Measurements from ENCODE around the gene ALOXE3.

The ALOXE3 gene

GRCh38 chr17:8117980-8118768, at the start of gene ALOXE3:
ALOXE3 (minus strand) TSS chr17:8118514; CDS start chr17:8117990, 524 bp downstream.
- DNase-seq (ENCODE audit: low spot score) = no peak

GRCh38 chr17:8167526-8167925, 49.2 kb upstream of the ALOXE3 start:
- no peak for DNase-seq (ENCODE audit: low spot score)

- DNase-seq (ENCODE audit: low spot score) = no peak
These were observed 48.4 kb upstream of the ALOXE3 start for GRCh38 chr17:8166731-8167130.

GRCh38 chr17:8164815-8165131, 46.5 kb upstream of the ALOXE3 start:
- DNase-seq (ENCODE audit: low spot score) = no peak

- DNase-seq (ENCODE audit: low spot score) = peak; percentile 73
These were observed 45.9 kb upstream of the ALOXE3 start for GRCh38 chr17:8163978-8164814.

- no peak for DNase-seq (ENCODE audit: low spot score)
These were observed 45.0 kb upstream of the ALOXE3 start for GRCh38 chr17:8162997-8163977.

- DNase-seq (ENCODE audit: low spot score) = peak; percentile 80
These were observed 44.1 kb upstream of the ALOXE3 start, which contains the start of gene VAMP2 for GRCh38 chr17:8162233-8162996. VAMP2 (minus strand) TSS chr17:8162948; CDS start chr17:8162879, 69 bp downstream.

GRCh38 chr17:8161289-8162232, 43.2 kb upstream of the ALOXE3 start:
- DNase-seq (ENCODE audit: low spot score) = no peak

GRCh38 chr17:8160741-8161221, 42.5 kb upstream of the ALOXE3 start:
- DNase-seq (ENCODE audit: low spot score) = no peak

GRCh38 chr17:8160224-8160577, 41.9 kb upstream of the ALOXE3 start:
- DNase-seq (ENCODE audit: low spot score) = no peak

GRCh38 chr17:8159459-8160223, 41.3 kb upstream of the ALOXE3 start:
- no peak for DNase-seq (ENCODE audit: low spot score)

GRCh38 chr17:8159032-8159400, 40.7 kb upstream of the ALOXE3 start:
- no peak for DNase-seq (ENCODE audit: low spot score)

- DNase-seq (ENCODE audit: low spot score) = peak; percentile 91
These were observed 40.1 kb upstream of the ALOXE3 start for GRCh38 chr17:8158267-8159031.

GRCh38 chr17:8156246-8156992, 38.1 kb upstream of the ALOXE3 start:
- peak; percentile 100 for DNase-seq (ENCODE audit: low spot score)

- no peak for DNase-seq (ENCODE audit: low spot score)
These were observed 37.6 kb upstream of the ALOXE3 start for GRCh38 chr17:8155996-8156245.

GRCh38 chr17:8155231-8155995, 37.1 kb upstream of the ALOXE3 start:
- DNase-seq (ENCODE audit: low spot score) = no peak

- DNase-seq (ENCODE audit: low spot score) = no peak
These were observed 36.4 kb upstream of the ALOXE3 start for GRCh38 chr17:8154608-8155155.
